Measurements from ENCODE around the gene NDUFS2. TPM values are rescaled to one million over a fixed set of nuclear protein-coding genes. Genes with fewer than 3 reads are reported as not detected.

The NDUFS2 gene
- total and polyA plus RNA-seq, 2 of the 8 experiments (the other 6 are each of a cell fraction or from before 2014, with no cell fraction given) = 95.1 to 113 TPM

- TF ChIP-seq CREB1 (IDR thresholded peaks at IDR 0.05) (peak; percentile 56), EP300 (IDR thresholded peaks at IDR 0.05; ENCODE audit: borderline replicate concordance in 1 of 2, low read depth in 2 of 2, low read length in 2 of 2) (0 out of 3 replicates have a peak, but pooled peaks of 1 of the 2 experiments have one; percentile 14), ZNF274 (IDR thresholded peaks at IDR 0.05; ENCODE audit: borderline replicate concordance, extremely low read depth, low read length) (no peak), EZH2 (IDR thresholded peaks at IDR 0.05; ENCODE audit: low read depth, low read length, severe bottlenecking) (no peak), MAX (IDR thresholded peaks at IDR 0.05) (peak; percentile 90), JUN (IDR thresholded peaks at IDR 0.05; ENCODE audit: low read depth, low read length) (no peak), TAF1 (IDR thresholded peaks at IDR 0.05; ENCODE audit: low read depth, low read length) (peak; percentile 76), JUND (IDR thresholded peaks at IDR 0.05; ENCODE audit: low read length) (0 out of 2 replicates have a peak, but pooled peaks have one; percentile 5), BRCA1 (IDR thresholded peaks at IDR 0.05; ENCODE audit: low read depth, low read length) (peak; percentile 60; the same call in 1 of the 2 replicates), SP4 (IDR thresholded peaks at IDR 0.05; ENCODE audit: low read length) (peak; percentile 55; the same call in 1 of the 2 replicates), SP1 (IDR thresholded peaks at IDR 0.05; ENCODE audit: low read depth, low read length) (peak; percentile 68; the same call in 1 of the 2 replicates), RBBP5 (IDR thresholded peaks at IDR 0.05; ENCODE audit: borderline replicate concordance, low read depth, low read length) (peak; percentile 50; the same call in 1 of the 2 replicates)
Observed at GRCh38 chr1:161165742-161166668, 36.2 kb upstream of the NDUFS2 start, which contains the start of gene PPOX (continued).

All from H1 (cell line).